ENCODE measurements around the gene ZNF346.

DNA sequence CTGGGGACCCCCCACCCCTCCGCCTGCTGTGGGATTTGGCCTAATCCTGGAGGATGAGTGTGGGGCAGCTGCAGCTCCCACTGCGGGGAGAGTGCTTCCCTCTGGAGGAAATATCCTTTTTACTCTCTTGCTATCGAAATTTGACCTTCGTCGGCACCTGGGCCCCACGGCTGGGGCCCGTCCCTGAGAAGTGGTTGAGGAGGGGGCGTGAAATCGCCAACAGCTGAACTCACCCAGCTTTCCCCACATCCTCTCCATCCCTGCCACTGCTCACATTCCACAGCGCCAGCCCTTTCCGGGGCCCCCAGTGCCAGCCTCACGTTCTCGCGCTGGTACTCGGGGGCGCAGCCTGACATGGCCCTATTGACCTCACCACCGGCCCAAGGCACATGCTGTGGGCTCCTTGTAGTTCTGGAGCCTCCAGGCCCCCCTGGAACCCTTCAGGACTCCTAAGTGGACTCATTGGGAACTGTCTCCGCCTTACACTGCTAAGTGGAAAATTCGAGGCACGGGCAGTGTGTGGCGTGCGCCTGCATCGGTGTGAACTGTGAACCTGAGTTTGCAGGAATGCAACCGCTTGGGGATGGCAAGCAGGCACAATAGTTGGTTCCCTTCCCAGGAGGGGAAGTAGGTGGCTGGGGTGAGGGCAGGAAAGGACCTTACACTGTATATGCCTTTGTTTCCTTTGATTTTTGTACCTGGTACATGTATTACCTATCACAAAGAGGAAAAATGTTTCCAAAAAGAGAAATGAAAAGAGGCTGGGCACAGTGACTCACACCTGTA is 83.4 kb downstream of the ZNF346 start:
- TF ChIP-seq POLR2A (IDR thresholded peaks at IDR 0.05), result no peak
- TF ChIP-seq, protein P1, sequence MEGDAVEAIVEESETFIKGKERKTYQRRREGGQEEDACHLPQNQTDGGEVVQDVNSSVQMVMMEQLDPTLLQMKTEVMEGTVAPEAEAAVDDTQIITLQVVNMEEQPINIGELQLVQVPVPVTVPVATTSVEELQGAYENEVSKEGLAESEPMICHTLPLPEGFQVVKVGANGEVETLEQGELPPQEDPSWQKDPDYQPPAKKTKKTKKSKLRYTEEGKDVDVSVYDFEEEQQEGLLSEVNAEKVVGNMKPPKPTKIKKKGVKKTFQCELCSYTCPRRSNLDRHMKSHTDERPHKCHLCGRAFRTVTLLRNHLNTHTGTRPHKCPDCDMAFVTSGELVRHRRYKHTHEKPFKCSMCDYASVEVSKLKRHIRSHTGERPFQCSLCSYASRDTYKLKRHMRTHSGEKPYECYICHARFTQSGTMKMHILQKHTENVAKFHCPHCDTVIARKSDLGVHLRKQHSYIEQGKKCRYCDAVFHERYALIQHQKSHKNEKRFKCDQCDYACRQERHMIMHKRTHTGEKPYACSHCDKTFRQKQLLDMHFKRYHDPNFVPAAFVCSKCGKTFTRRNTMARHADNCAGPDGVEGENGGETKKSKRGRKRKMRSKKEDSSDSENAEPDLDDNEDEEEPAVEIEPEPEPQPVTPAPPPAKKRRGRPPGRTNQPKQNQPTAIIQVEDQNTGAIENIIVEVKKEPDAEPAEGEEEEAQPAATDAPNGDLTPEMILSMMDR (IDR thresholded peaks at IDR 0.05), result no peak

Measured in suprapubic skin (tissue), 3 donors.